ENCODE measurements around the gene CAMK2B.

DNA sequence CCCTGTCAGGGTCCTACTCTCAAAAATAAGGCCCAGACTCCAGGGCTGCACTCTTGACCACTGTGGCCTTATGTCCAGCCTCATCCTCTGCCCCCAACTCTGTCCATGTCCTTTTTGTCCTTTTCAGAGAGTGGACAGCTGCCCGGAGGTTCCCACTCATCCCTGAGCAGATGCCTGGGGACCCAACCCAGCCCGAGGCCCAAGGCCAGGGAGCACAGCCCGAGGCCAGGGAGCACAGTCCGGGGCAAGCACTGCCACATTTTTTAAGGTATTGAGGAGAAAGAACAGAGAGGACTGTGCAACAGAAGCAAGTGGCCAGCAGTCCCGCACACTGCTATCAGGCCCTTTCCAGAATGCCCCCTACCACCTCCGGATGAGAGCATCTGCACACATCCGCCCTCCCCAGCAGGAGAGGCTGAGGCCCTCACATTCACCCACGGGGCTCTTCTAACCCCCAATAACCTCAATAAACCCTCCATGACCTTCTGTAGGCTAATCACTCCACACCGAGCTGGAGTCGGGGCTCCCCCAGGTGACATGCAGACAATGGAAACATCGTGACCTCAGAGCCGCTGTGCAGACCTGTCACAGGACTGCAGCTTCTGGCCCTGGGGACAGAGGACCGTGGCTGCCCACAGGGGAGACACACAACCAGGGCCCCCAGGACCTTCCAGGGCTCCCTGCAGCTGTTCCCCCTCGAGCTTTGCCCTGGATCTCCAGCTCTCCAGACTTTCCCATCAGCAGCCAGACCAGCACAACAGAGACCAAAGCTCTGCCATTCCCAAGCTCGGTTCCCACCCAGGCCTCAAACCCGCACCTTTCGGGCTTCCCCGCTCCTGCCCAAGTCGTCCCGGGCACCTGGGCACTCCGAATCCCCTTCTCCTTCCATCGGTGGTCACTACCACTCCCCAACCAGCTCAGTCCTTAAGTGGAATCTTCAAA lies 51.4 kb downstream of the CAMK2B start:
- TF ChIP-seq, protein P1, sequence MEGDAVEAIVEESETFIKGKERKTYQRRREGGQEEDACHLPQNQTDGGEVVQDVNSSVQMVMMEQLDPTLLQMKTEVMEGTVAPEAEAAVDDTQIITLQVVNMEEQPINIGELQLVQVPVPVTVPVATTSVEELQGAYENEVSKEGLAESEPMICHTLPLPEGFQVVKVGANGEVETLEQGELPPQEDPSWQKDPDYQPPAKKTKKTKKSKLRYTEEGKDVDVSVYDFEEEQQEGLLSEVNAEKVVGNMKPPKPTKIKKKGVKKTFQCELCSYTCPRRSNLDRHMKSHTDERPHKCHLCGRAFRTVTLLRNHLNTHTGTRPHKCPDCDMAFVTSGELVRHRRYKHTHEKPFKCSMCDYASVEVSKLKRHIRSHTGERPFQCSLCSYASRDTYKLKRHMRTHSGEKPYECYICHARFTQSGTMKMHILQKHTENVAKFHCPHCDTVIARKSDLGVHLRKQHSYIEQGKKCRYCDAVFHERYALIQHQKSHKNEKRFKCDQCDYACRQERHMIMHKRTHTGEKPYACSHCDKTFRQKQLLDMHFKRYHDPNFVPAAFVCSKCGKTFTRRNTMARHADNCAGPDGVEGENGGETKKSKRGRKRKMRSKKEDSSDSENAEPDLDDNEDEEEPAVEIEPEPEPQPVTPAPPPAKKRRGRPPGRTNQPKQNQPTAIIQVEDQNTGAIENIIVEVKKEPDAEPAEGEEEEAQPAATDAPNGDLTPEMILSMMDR (conservative IDR thresholded peaks at IDR 0.05), result no peak
- TF ChIP-seq ZFX (IDR thresholded peaks at IDR 0.05), result no peak
